Measurements from ENCODE around the gene DEFB132.
"Not testable (repeated sequence)": the region's sequence is repeated elsewhere in the genome, so short reads cannot be mapped to it uniquely, and the experiment has no call there.

DEFB132 gene, protein sequence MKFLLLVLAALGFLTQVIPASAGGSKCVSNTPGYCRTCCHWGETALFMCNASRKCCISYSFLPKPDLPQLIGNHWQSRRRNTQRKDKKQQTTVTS

DNA sequence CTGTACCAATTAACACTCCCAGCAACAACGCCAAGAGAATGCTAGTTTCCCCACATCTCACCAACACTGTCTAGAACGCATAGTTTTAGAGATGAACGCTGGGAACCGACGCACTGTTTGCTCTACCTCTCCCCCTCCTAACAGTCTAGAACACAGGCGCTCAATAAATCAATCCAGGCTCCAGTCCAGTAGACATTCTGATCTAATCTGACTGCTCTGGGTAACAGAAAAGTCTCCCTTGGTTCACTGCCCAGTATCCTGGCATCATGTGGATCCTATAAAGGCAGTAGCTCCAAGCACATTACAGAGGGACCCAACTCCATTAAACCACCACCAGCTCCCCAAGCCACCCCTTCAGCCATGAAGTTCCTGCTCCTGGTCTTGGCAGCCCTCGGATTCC, at the start of gene DEFB132:
TSS of gene DEFB132 (plus strand) at position 306 of the 400 bp plus-strand sequence. CDS start at position 361, 55 bp downstream.
- no peak for DNase-seq (ENCODE audit: low read depth in 2 of 2)

DNA sequence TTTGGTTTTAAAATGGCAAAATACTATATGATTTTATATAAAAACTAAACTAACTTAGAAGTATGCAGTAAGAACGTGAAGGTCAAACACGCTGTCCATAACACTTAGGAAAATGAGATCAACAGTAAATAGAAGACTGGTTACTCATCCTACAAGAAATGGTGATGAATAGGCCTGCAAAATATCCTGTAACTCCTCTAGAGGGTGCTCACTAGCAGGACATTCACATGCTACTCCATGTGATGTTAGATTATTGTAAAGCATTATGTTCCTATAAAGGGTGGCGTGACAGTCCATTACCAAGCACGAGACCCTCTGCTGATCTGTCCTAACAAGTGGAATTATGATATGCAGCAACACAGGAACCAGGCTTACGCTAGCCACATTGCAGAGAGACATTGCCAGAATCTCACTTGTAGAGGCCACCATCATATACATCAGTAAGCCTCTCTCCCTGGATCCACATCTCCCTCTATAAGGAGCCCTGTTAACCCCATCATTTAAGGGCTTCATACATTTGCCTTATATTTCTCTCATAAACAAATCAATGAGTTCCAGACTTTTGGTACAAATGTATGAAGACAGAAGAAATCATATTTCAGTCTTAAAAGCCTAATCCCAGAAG, 48.5 kb upstream of the DEFB132 start:
- no peak for DNase-seq (ENCODE audit: low read depth in 2 of 2)

- no peak for DNase-seq (ENCODE audit: low read depth in 2 of 2)
Measured at GRCh38 chr20:210809-211502, 46.6 kb upstream of the DEFB132 start.

GRCh38 chr20:214383-214782, 43.1 kb upstream of the DEFB132 start:
- DNase-seq (ENCODE audit: low read depth in 2 of 2): no peak

DNA sequence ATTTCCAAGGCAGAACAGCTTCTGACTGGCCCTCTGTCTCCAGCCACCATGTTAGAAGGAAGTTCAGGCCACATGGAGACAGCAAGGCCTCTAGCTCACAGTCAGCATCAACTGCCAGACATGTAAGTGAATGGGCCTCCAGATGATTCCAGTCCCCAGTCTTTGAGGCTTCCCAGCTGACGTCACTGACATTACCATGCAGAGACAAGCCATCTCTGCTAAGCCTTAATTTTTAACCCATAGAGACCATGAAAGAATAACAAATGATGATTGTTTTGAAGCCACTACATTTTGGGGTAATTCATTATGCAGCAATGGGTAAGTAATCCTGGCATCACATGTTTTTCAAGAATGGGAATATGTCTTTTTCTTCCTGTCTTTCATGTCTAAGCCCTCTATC, 41.7 kb upstream of the DEFB132 start:
- no peak for DNase-seq (ENCODE audit: low read depth in 2 of 2)

DNA sequence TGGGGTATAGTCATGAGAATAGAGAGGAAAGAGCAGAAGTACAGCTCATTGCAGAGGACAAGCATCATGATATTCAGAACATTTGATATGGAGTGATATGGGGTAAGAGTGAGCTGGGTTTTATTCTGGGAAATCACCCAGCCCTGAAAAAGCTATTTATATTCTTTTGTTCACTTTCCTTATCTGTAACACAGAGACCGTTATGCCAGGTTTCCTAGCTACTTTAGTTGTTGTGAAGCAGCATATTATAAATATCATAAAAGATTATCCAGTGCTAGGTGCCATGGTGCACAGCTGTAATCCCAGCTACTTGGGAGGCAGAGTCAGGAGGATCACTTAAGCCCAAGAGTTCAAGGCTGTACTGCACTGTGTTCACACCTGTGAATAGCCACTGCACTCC, 40.3 kb upstream of the DEFB132 start:
- DNase-seq (ENCODE audit: low read depth in 2 of 2): no peak

DNA sequence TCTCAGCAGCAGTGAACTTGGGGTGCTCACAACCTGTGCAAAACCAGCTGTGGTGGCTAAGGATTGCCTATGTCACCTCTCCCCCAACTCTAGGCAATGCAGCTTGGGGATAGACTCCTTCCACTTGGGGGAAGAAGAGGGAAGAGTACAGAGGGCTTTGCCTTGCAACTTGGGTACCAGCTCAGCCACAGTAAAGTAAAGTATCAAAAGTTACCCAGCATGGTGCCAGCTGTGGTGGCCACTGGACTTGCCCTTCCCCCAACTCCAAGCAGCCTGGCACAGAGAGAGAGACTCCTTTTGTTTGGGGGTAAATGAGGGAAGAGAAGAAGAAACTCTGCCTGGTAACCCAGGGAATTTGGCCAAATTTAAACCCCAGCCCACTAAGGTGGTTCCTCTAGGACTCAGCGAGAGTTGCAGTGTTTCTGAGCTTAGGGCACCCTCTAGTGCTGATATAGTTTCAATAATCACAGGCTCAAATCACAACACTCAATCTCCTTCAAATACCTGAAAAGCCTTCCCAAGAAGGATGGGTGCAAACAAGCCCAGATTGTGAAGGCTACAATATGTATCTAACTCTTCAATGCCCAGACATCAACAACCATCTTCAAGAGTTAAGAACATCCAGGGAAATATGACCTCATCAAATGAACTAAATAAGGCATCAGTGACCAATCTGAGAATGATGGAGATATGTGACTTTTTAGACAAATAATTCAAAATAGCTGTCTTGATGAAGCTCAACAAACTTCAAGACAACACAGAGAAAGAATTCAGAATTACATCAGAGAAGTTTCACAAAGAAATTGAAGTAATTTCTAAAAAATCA, 38.0 kb upstream of the DEFB132 start:
- no peak for DNase-seq (ENCODE audit: low read depth in 2 of 2)

DNA sequence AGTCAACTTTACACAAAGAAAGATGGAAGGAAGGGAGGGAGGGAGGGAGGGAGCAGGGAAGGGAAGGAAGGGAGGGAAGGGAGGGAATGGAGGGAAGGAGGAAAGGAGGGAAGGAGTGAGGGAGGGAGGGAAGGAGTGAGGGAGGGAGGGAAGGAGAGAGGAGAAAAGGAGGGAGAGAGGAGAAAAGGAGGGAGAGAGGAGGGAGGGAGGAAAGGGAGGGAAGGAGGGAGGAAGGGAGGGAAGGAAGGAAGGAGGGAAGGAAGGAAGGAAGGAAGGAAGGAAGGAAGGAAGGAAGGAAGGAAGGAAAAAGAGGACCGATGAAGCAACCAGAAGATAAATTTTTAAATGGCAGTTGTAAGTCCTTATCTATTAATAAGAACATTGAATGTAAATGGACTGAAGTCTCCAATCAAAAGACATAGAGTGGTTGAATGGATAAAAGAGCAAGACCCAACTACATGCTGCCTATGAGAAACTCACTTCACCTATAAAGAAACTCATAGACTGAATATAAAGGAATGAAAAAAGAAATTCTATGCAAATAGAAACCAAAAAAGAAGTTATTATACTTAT, 36.2 kb upstream of the DEFB132 start:
- no peak for DNase-seq (ENCODE audit: low read depth in 2 of 2)

- DNase-seq (ENCODE audit: low read depth in 2 of 2): not testable (repeated sequence)
Measured at GRCh38 chr20:225879-226278, 31.6 kb upstream of the DEFB132 start.

- no peak for DNase-seq (ENCODE audit: low read depth in 2 of 2)
Measured at GRCh38 chr20:226958-227357, 30.6 kb upstream of the DEFB132 start, which contains the start of gene DEFB129. DEFB129 (plus strand) TSS chr20:227258; CDS start chr20:227289, 31 bp downstream.

GRCh38 chr20:227439-228105, 30.0 kb upstream of the DEFB132 start:
- DNase-seq (ENCODE audit: low read depth in 2 of 2): no peak

DNA sequence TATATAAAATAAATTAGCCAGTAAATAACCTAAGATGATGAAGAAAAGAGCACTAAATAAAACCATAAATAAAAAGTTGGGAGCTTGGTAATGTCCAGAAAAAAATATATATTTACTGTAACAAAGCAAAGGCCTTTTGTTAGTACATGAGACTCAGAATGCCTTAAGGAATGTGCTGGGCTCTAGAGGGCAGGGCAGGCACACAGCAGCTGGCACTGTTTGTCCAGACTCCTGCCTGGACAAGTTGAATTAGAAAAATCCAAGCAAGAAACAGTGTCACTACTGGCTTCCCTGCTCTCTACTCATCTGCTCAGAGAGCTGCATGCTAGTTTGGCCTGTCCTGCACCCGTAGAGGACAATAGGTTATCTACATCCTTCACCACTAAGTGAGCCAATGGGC, 21.6 kb upstream of the DEFB132 start:
- DNase-seq (ENCODE audit: low read depth in 2 of 2): no peak

GRCh38 chr20:237489-237888, 20.0 kb upstream of the DEFB132 start:
- DNase-seq (ENCODE audit: low read depth in 2 of 2): no peak

GRCh38 chr20:237929-238328, 19.6 kb upstream of the DEFB132 start:
- no peak for DNase-seq (ENCODE audit: low read depth in 2 of 2)

DNA sequence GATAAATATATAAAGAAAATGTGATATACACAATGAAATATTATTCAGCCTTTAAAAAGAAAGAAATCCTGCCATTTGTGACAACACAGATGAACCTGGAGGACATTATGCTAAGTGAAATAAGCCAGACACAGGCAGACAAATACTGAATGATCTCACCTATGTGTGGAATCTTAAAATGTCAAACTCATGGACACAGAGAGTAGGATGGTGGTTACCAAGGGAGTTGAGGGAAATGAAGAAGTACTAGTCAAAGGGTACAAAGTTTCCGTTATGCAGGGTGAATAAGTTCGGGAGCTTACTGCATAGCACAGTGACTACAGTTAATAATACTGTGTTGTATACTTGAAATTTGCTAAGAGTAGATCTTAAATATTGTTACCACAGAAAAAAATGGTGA, 14.6 kb upstream of the DEFB132 start:
- no peak for DNase-seq (ENCODE audit: low read depth in 2 of 2)

GRCh38 chr20:251354-251753, 6.2 kb upstream of the DEFB132 start:
- DNase-seq (ENCODE audit: low read depth in 2 of 2): no peak

GRCh38 chr20:252801-253200, 4.7 kb upstream of the DEFB132 start:
- DNase-seq (ENCODE audit: low read depth in 2 of 2): no peak

- not testable (repeated sequence) for DNase-seq (ENCODE audit: low read depth in 2 of 2)
Measured at GRCh38 chr20:253447-253846, 4.1 kb upstream of the DEFB132 start.

DNA sequence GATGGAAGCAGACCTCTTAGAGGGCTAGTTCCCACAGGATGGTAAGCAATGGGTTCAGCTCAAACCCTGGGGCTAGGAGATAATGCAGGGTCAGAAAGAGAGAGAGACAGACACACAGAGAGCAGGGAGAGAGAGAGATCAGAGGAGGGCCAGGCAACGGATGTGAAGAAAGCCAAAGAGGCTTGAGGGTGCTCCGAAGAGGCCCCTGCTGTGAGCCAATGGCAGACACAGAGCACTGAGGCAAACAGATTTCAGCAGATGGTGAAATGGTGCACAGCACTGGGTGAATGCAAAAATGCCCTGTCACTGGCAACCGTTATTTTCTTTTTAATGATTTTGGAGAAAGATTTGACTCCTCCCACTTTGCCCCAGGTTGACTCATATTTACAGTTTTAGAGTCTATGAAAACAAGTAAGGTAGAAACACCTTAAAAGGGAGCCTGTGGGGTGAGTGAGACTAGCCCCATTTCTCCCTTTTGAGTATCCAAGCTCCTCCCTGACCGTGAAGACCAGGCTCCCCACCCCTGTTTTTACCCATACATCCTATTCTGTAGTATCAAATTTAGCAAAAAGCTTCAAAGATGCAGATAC, 840 bp downstream of the DEFB132 start:
- DNase-seq (ENCODE audit: low read depth in 2 of 2): no peak

GRCh38 chr20:258963-259362, 1.4 kb downstream of the DEFB132 start:
- no peak for DNase-seq (ENCODE audit: low read depth in 2 of 2)

- DNase-seq (ENCODE audit: low read depth in 2 of 2): no peak
Measured at GRCh38 chr20:259981-260380, 2.5 kb downstream of the DEFB132 start.
